ENCODE results near the gene PNMA6F.
"Not testable (repeated sequence)": the region's sequence is repeated elsewhere in the genome, so short reads cannot be mapped to it uniquely, and the experiment has no call there.

Gene PNMA6F

DNA sequence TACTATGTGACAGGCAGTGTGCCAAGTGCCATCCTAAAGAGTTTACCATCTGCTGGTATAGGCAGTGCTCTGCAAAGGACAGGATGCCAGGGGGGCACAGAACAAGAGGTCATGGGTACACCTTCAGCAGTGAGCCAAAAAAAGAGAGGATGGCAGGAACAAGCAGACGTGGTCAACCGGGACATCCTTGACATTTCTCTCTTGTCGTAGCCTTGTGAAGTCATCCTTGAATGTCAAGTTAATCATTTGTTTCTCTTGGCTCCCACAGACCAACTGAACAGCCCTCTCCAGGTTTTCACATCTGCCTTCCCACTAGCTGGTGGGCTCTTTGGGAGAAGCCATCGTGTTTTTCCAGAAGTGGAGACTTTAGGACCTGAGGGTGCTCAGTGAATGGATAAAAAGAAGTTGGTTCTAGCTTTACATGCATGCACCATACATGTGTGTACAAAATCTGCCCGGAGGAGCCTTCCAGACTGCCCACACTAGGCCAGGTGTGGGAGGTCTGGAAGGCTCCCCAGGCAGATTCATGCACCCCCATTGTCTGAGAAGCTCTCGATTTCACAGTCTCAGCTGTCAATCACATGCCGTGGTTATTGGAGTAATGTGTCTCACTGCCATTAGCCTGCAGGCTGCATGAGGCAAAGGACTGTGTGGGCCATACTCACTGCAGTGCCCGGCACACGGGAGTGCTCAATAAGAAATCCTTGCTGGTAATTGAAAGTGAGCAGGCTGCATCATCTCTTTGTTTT lies 16.4 kb downstream of the PNMA6F start:
- no peak overlapping the region for H3K4me3 ChIP-seq
- H3K27ac ChIP-seq: no peak overlapping the region

DNA sequence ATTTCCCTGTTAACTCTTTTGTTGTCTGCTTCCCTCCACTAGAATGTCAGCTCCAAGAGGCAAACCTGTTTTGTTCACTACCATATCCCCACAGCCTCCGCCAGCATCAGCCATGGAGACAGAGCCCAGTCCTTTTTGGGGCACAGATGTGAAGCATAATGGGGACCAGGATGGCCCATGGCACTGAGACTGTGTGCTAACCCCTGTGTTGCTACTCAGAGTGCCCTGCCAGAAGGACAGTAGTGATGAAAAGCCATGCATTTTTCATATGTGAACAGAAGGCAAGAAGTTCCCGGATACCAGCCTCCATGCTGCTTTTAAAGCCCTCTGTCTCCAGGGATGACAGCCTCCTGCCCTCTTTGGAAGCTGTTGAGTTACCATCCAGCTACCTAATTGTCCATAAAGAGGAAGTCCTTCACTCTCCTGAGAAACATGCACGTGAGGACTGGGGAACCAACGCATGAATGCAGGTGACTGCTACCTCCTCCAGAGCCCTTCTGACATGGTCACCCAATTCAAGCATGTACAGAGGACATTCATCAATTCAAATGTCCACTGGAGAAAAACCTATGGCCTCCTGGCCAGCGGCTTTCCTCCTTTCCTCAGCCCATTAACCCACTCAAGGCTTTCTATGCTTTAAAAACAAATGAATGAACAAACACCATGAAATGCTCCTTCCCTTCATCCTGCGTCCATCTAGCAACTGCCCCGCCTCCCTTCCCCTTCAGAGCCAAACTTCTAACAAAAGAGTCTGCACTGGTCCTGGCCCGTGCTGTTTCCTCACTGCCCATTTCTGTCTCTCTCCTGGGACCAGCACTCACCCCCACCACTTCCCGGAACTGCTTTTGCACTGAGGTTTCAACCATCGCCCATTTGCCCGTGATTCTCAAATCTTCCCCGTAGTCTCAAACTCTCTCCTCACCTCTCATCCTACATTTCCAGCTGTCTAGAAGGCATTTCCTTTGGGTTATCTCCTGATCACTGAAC lies 18.0 kb downstream of the PNMA6F start:
- H3K4me3 ChIP-seq: no peak overlapping the region
- H3K27ac ChIP-seq: no peak overlapping the region

GRCh38 chrX:153302796-153303195 lies 18.8 kb downstream of the PNMA6F start:
- H3K4me3 ChIP-seq: no peak overlapping the region

GRCh38 chrX:153301746-153302145 lies 19.8 kb downstream of the PNMA6F start:
- no peak overlapping the region for H3K4me3 ChIP-seq
- H3K27ac ChIP-seq: no peak overlapping the region

More at GRCh38 chrX:153302796-153303195, 18.8 kb downstream of the PNMA6F start:
- no peak overlapping the region for H3K27ac ChIP-seq

- H3K4me3 ChIP-seq: no peak overlapping the region
Measured at GRCh38 chrX:153299855-153300254, 21.7 kb downstream of the PNMA6F start.

DNA sequence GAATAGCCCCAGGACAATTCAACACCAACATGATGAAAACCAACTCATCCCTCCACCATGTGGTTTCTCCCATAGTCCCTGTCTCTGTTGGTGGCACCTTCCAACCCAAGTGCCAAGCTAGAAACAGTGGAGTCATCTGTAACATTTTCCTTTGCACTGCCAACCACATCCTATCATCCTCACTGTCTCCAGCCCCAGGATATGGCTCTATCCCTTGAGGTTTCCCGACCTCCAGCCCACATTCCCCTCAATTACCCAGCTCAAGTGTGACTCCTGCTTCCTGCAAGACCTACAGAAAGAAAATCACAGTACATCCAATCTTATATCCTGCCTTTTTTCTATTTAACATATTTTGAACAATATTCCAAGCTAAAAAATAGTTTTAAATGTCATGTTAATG lies 24.2 kb downstream of the PNMA6F start:
- Histone ChIP-seq H3K27ac (no peak overlapping the region), H3K4me3 (no peak overlapping the region)

More at GRCh38 chrX:153299855-153300254, 21.7 kb downstream of the PNMA6F start:
- no peak overlapping the region for H3K27ac ChIP-seq

- not testable (repeated sequence) for H3K27ac ChIP-seq, H3K4me3 ChIP-seq
Measured at GRCh38 chrX:153293485-153294071, 28.0 kb downstream of the PNMA6F start.

DNA sequence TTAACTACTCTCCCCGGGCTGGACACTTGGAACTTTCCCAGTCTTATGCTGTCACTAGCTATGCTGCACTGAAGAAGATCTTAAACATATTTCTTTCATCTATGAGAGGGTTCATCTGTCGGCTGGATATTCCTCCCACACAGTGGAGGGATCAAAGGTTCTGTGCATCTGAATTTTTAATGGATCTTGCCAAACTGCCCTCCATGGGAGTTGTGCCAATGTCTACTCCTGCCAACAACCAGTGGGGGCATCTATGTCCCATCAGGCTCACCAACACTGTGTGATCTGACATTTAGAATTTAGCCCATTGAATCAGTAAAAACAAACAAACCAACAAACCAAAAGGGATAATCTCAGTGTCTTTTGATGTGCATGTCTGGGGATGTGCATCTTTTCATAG lies 32.8 kb downstream of the PNMA6F start:
- not testable (repeated sequence) for H3K27ac ChIP-seq, H3K4me3 ChIP-seq

- H3K4me3 ChIP-seq, H3K27ac ChIP-seq: not testable (repeated sequence)
Measured at GRCh38 chrX:153285678-153286077, 35.9 kb downstream of the PNMA6F start.

- not testable (repeated sequence) for H3K4me3 ChIP-seq, H3K27ac ChIP-seq
Measured at GRCh38 chrX:153283982-153284381, 37.6 kb downstream of the PNMA6F start.

DNA sequence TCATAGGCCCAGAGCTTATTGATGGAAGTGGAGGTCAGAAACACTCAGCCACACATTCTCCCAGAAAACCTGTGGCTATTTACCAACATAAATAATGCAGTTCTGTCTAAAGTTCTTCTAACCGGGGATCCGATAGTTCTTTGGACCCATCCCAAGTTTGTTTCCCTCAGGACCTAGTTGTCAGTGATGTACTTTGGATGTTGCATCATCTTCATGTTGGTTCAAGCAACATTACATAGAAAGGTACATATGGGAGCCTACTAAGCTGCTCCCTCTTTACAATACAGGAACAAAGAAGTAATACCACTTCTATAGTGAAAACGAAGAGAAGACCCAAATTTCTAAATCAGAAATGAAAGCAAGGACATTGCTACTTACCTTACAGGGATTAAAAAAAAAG lies 39.8 kb downstream of the PNMA6F start:
- H3K4me3 ChIP-seq, H3K27ac ChIP-seq: not testable (repeated sequence)

DNA sequence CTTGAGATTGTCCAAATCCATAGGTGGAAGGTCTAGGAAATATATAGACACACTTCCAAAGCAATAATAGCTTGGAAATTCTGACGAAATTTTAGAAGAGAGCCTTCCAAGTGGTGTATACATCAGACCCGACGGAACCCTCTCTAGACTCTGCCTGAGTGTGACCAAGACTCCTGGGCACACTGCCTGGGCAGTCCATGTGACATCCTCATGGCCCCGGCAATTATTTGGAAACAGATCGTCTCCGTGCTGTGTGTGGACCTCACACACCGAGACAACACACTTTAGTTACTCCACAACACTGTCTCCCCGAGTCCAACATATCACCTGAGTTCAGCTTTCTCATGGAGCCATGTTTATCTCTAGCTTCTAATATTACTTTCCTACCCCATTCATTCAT lies 42.3 kb downstream of the PNMA6F start:
- not testable (repeated sequence) for H3K27ac ChIP-seq, H3K4me3 ChIP-seq

DNA sequence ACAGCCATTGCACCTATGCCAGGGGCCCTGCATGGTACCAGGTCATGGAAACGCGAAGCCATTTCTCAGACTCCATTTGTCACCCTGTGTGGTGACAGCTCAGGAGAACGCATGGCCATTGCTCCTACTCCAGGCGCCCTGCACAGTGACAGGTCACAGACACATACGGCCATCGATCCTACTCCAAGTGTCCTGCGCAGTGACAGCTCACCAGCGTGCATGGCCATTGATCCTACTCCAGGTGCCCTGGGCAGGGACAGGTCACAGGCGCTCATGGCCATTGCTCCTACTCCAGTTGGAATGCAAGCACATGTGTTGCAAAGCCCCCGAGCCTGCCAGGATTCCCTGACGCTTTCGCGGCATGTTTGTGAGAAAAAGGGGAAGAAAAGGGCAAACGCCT lies 45.5 kb downstream of the PNMA6F start:
- H3K27ac ChIP-seq, H3K4me3 ChIP-seq: not testable (repeated sequence)

- not testable (repeated sequence) for H3K27ac ChIP-seq, H3K4me3 ChIP-seq
Measured at GRCh38 chrX:153275418-153275817, 46.1 kb downstream of the PNMA6F start.

GRCh38 chrX:153272584-153272983 lies 49.0 kb downstream of the PNMA6F start:
- H3K4me3 ChIP-seq, H3K27ac ChIP-seq: not testable (repeated sequence)

DNA sequence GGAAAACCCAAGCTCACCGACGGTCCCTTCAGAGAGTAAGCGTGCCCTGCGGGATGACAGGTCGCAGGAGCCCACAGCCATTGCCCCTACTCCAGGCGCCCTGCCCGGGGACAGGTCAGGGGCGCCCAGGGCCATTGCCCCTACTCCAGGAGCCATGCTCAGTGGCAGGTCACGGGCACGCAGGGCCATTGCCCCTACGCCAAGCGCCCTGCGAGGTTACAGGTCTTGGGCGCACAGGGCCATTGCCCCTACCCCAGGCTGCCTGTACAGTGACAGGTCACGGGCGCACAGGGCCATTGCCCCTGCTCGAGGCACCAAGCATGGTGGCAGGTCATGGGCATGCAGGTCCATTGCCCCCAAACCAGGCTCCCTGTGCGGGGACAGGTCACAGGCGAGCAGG lies 49.5 kb downstream of the PNMA6F start:
- not testable (repeated sequence) for H3K4me3 ChIP-seq, H3K27ac ChIP-seq
